ENCODE results near the gene RABEP2.
A peak's percentile ranks its signal among the peaks of the same experiment; 100 is the strongest.
"Not testable (repeated sequence)": the region's sequence is repeated elsewhere in the genome, so short reads cannot be mapped to it uniquely, and the experiment has no call there.

RABEP2 gene

GRCh38 chr16:28924762-28925385 lies at the start of gene RABEP2:
TSS of gene RABEP2 (minus strand) at chr16:28925238. CDS start at chr16:28925163, 75 bp downstream.
- peak; percentile 98 for DNase-seq

- peak; percentile 98 for DNase-seq
Observed at GRCh38 chr16:28974437-28975157, 49.6 kb upstream of the RABEP2 start, which contains the start of gene SPNS1. TSS of gene SPNS1 (plus strand) at chr16:28974778. CDS start at chr16:28975152, 374 bp downstream.

GRCh38 chr16:28974007-28974436 lies 49.0 kb upstream of the RABEP2 start:
- DNase-seq = peak; percentile 64

- DNase-seq = not testable (repeated sequence)
Observed at GRCh38 chr16:28969696-28970095, 44.7 kb upstream of the RABEP2 start.

- no peak for DNase-seq
Observed at GRCh38 chr16:28967156-28967555, 42.1 kb upstream of the RABEP2 start.

GRCh38 chr16:28964496-28964895 lies 39.5 kb upstream of the RABEP2 start:
- DNase-seq = no peak

- DNase-seq = no peak
Observed at GRCh38 chr16:28964072-28964471, 39.0 kb upstream of the RABEP2 start.

- DNase-seq = no peak
Observed at GRCh38 chr16:28958836-28959235, 33.8 kb upstream of the RABEP2 start.

- DNase-seq = no peak
Observed at GRCh38 chr16:28958216-28958615, 33.2 kb upstream of the RABEP2 start.

- DNase-seq = no peak
Observed at GRCh38 chr16:28951410-28951943, 26.4 kb upstream of the RABEP2 start.

GRCh38 chr16:28950648-28951409 lies 25.8 kb upstream of the RABEP2 start, which contains the start of gene NFATC2IP:
TSS of gene NFATC2IP (plus strand) at chr16:28950937. CDS start at chr16:28951012, 75 bp downstream.
- peak; percentile 100 for DNase-seq

- DNase-seq = no peak
Observed at GRCh38 chr16:28946681-28947080, 21.6 kb upstream of the RABEP2 start.

- DNase-seq = no peak
Observed at GRCh38 chr16:28943281-28943680, 18.2 kb upstream of the RABEP2 start.

GRCh38 chr16:28939825-28940224 lies 14.8 kb upstream of the RABEP2 start:
- DNase-seq = not testable (repeated sequence)

GRCh38 chr16:28938721-28939120 lies 13.7 kb upstream of the RABEP2 start:
- no peak for DNase-seq

GRCh38 chr16:28937222-28937876 lies 12.3 kb upstream of the RABEP2 start:
- no peak for DNase-seq

- no peak for DNase-seq
Observed at GRCh38 chr16:28936784-28937155, 11.7 kb upstream of the RABEP2 start.

GRCh38 chr16:28935924-28936783 lies 11.1 kb upstream of the RABEP2 start:
- peak; percentile 74 for DNase-seq

GRCh38 chr16:28935346-28935745 lies 10.3 kb upstream of the RABEP2 start:
- no peak for DNase-seq

GRCh38 chr16:28933171-28933570 lies 8.1 kb upstream of the RABEP2 start:
- DNase-seq = no peak

GRCh38 chr16:28932339-28933141 lies 7.5 kb upstream of the RABEP2 start:
- DNase-seq = no peak
